ENCODE data around the gene NOS3.
"Not testable (repeated sequence)": the region's sequence is repeated elsewhere in the genome, so short reads cannot be mapped to it uniquely, and the experiment has no call there.

The NOS3 gene

GRCh38 chr7:151019130-151019447, 28.3 kb downstream of the NOS3 start:
- DNase-seq, result no peak

- no peak for DNase-seq
Observed at GRCh38 chr7:151020231-151020630, 29.4 kb downstream of the NOS3 start.

- DNase-seq, result no peak
Observed at GRCh38 chr7:151023232-151023631, 32.4 kb downstream of the NOS3 start.

GRCh38 chr7:151024435-151025056, 33.7 kb downstream of the NOS3 start, which contains the start of gene ATG9B:
Gene ATG9B, minus strand, starts transcription at chr7:151024494. Its CDS starts 71 bp downstream, at chr7:151024423.
- DNase-seq, result no peak

- peak; percentile 27 for DNase-seq
Observed at GRCh38 chr7:151025924-151026671, 35.3 kb downstream of the NOS3 start.

- not testable (repeated sequence) for DNase-seq
Observed at GRCh38 chr7:151026771-151027727, 36.2 kb downstream of the NOS3 start.

- DNase-seq, result not testable (repeated sequence)
Observed at GRCh38 chr7:151027728-151028130, 36.9 kb downstream of the NOS3 start.

- DNase-seq, result peak; percentile 98
Observed at GRCh38 chr7:151028131-151028947, 37.5 kb downstream of the NOS3 start, which contains the start of gene ABCB8. Gene ABCB8, plus strand, starts transcription at chr7:151028450. Its CDS starts 66 bp downstream, at chr7:151028516.

GRCh38 chr7:151028948-151029501, 38.2 kb downstream of the NOS3 start:
- DNase-seq, result no peak

- no peak for DNase-seq
Observed at GRCh38 chr7:151031011-151031410, 40.2 kb downstream of the NOS3 start.

GRCh38 chr7:151032936-151033863, 42.4 kb downstream of the NOS3 start:
- DNase-seq, result no peak

GRCh38 chr7:151033864-151034249, 43.0 kb downstream of the NOS3 start:
- DNase-seq, result no peak

- no peak for DNase-seq
Observed at GRCh38 chr7:151034312-151035025, 43.7 kb downstream of the NOS3 start.

GRCh38 chr7:151035026-151035717, 44.4 kb downstream of the NOS3 start:
- DNase-seq, result no peak

GRCh38 chr7:151035902-151036301, 45.1 kb downstream of the NOS3 start:
- DNase-seq, result no peak

GRCh38 chr7:151038951-151039849, 48.4 kb downstream of the NOS3 start:
- DNase-seq, result peak; percentile 95

- DNase-seq, result no peak
Observed at GRCh38 chr7:151039850-151040548, 49.2 kb downstream of the NOS3 start.
